Stimulated activated CD4-positive, alpha-beta T cell treated with anti-CD3 and anti-CD28 coated beads, Interleukin-1b, Interleukin-23, amount 100 ng/mL, for 48 hours (primary cell): ENCODE measurements around the gene SLC45A2.
"Not testable (repeated sequence)": the region's sequence is repeated elsewhere in the genome, so short reads cannot be mapped to it uniquely, and the experiment has no call there.

ENCODE experiments used
- DNase-seq: peaks from one replicate; pipeline ENCODE4 v3.0.0-alpha.2; 2020

Gene SLC45A2

GRCh38 chr5:33906248-33906647, 78.2 kb downstream of the SLC45A2 start:
- DNase-seq, result not testable (repeated sequence)

DNA sequence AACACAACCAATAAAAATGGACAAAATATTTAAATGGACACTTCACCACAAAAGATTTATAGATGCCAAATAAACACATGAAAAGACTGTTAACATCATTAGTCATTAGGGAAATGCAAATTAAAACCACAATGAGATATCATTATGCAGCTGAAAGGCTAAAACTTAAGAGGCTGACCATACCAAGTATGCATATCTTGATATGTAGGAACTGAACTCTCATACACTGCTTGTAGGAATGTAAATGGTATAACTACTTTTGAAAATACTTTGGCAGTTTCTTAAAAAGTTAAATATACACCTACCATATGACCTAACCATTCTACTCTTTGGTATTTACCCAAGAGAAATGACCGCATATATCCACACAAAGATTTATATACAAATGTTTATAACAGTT, 79.1 kb downstream of the SLC45A2 start:
- DNase-seq, result no peak

- no peak for DNase-seq
Measured at GRCh38 chr5:33903118-33903517, 81.4 kb downstream of the SLC45A2 start.

DNA sequence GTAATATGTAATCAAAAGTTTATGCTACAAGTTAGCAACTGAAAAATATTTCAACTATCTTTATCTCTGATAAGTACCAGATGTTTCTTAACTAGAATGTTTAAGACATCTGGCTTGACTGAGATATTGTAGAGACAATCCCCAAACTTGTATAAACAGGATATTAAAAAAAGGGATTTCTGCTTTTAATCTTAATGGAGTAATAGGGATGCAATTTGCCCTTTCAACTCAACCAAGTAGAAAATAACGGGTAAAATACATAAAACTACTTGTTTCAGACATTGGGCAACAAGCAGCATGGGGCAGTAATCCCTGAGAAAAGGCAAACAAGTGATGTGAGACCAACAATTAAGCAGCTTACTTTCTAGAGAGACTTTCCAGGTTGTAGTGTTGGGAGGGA, 83.3 kb downstream of the SLC45A2 start:
- DNase-seq, result no peak
